Measurements from ENCODE around the gene SULF2. TPM values are rescaled to one million over a fixed set of nuclear protein-coding genes. Genes with fewer than 3 reads are reported as not detected.

SULF2 gene
- total RNA-seq, 1 donor from 2014 or later, result 22.9 TPM

- Mint-ChIP-seq H3K36me3 (ENCODE audit: low read depth) (no peaks in the 10 kb centered on the region), H3K4me3 (no peak overlapping the region), H3K27me3 (ENCODE audit: low read depth) (peaks cover 2% of the 10 kb centered on the region), H3K4me1 (peaks cover 8% of the 10 kb centered on the region), H3K9me3 (no peaks in the 10 kb centered on the region), H3K27ac (ENCODE audit: unreplicated experiment) (no peak overlapping the region)
- no peak for DNase-seq (ENCODE audit: low read depth, low spot score)
- no peak for TF ChIP-seq CTCF (conservative IDR thresholded peaks at IDR 0.05)
These were observed 44.5 kb downstream of the SULF2 start for GRCh38 chr20:47740862-47741184.

- peaks cover under 1% of the 10 kb centered on the region for H3K36me3 Mint-ChIP-seq (ENCODE audit: low read depth)
These were observed 45.0 kb downstream of the SULF2 start for GRCh38 chr20:47740121-47740861.

GRCh38 chr20:47737923-47738322, 47.4 kb downstream of the SULF2 start:
- no peak for TF ChIP-seq CTCF (conservative IDR thresholded peaks at IDR 0.05)
- H3K9me3 Mint-ChIP-seq, result peaks cover 6% of the 10 kb centered on the region
- no peak overlapping the region for H3K4me3 Mint-ChIP-seq
- DNase-seq (ENCODE audit: low read depth, low spot score), result no peak
- H3K4me1 Mint-ChIP-seq, result peaks cover 8% of the 10 kb centered on the region
- H3K27ac Mint-ChIP-seq (ENCODE audit: unreplicated experiment), result no peak overlapping the region
- peaks cover 2% of the 10 kb centered on the region for H3K36me3 Mint-ChIP-seq (ENCODE audit: low read depth)
- H3K27me3 Mint-ChIP-seq (ENCODE audit: low read depth), result peaks cover 2% of the 10 kb centered on the region

More at GRCh38 chr20:47740121-47740861, 45.0 kb downstream of the SULF2 start:
- H3K27me3 Mint-ChIP-seq (ENCODE audit: low read depth), result peaks cover 2% of the 10 kb centered on the region
- no peak overlapping the region for H3K4me3 Mint-ChIP-seq
- peaks cover 8% of the 10 kb centered on the region for H3K4me1 Mint-ChIP-seq
- no peak overlapping the region for H3K27ac Mint-ChIP-seq (ENCODE audit: unreplicated experiment)
- no peak for TF ChIP-seq CTCF (conservative IDR thresholded peaks at IDR 0.05)
- H3K9me3 Mint-ChIP-seq, result no peaks in the 10 kb centered on the region
- no peak for DNase-seq (ENCODE audit: low read depth, low spot score)

- no peak for TF ChIP-seq CTCF (conservative IDR thresholded peaks at IDR 0.05)
- DNase-seq (ENCODE audit: low read depth, low spot score), result no peak
- H3K27me3 Mint-ChIP-seq (ENCODE audit: low read depth), result peaks cover 2% of the 10 kb centered on the region
- H3K27ac Mint-ChIP-seq (ENCODE audit: unreplicated experiment), result no peak overlapping the region
- peaks cover 2% of the 10 kb centered on the region for H3K36me3 Mint-ChIP-seq (ENCODE audit: low read depth)
- no peak overlapping the region for H3K4me3 Mint-ChIP-seq
- no peaks in the 10 kb centered on the region for H3K4me1 Mint-ChIP-seq
- H3K9me3 Mint-ChIP-seq, result peaks cover 6% of the 10 kb centered on the region
These were observed 48.6 kb downstream of the SULF2 start for GRCh38 chr20:47736570-47737152.

- H3K4me1 Mint-ChIP-seq, result no peaks in the 10 kb centered on the region
- peaks cover 2% of the 10 kb centered on the region for H3K36me3 Mint-ChIP-seq (ENCODE audit: low read depth)
- DNase-seq (ENCODE audit: low read depth, low spot score), result no peak
These were observed 49.6 kb downstream of the SULF2 start for GRCh38 chr20:47735412-47736400.

More at GRCh38 chr20:47735412-47736400, 49.6 kb downstream of the SULF2 start:
- peaks cover under 1% of the 10 kb centered on the region for H3K27me3 Mint-ChIP-seq (ENCODE audit: low read depth)
- H3K4me3 Mint-ChIP-seq, result no peak overlapping the region
- no peak for TF ChIP-seq CTCF (conservative IDR thresholded peaks at IDR 0.05)
- H3K27ac Mint-ChIP-seq (ENCODE audit: unreplicated experiment), result no peak overlapping the region
- peaks cover 6% of the 10 kb centered on the region for H3K9me3 Mint-ChIP-seq
